ENCODE results near the gene DGCR2. TPM values are rescaled to one million over a fixed set of nuclear protein-coding genes. Genes with fewer than 3 reads are reported as not detected.
"Not testable (repeated sequence)": the region's sequence is repeated elsewhere in the genome, so short reads cannot be mapped to it uniquely, and the experiment has no call there.

The DGCR2 gene
- polyA plus RNA-seq, 3 donors, result 70.1 to 76.5 (median 70.6) TPM

DNA sequence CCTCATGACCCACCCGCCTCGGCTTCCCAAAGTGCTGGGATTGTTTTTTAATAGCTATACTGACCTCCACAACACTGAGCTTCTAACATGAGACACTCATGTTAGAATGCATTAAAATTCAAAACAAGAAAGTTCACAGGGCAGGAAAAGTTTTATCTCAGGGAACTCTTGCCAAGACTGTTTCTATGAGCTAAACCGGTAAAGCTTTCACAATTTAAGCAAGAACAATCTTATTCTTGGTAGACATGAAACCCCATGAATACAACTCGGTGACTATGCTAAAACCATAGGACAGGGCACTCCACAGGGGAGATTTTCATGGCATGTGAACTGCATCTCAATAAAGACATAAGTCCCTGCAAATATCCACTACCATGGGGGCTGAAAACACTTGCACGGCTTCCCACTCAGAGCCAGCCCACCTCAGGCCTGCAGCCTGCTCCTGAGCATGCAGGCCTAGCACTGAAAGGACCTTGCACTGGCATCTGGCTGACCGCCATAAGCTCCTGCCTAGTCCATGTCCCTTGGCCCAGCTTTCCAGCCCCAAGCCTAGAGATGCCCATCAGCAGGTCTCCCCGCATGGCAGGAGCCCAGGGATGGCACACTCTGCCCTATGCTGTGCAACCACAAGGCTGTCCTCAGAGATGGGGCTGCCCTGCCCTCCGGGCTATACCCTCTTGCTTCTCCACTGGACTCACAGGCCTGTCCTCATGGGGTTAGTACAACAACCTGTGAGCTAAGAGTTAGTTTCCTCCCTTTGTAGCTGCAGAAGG is 58.4 kb downstream of the DGCR2 start:
- DNase-seq (ENCODE audit: low read depth in 3 of 3, low spot score in 2 of 3), result no peak

DNA sequence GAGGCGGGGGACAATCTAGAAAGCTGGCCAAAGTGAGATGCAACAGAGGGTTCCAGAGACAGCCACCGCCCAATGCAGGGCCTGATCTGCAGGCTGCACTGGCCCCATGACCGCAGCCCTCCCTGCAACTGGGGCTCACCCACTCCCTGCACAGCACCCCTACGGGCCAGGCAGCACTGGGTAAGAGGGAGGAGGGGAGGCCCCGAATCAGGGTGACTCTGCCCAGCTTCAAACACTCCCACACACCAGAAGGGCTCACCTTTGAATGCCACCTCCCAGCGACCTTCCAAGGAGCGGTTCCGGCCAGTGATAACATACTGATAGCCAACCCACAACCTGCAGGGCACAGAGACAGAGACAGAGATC is 59.3 kb downstream of the DGCR2 start:
- no peak for DNase-seq (ENCODE audit: low read depth in 3 of 3, low spot score in 2 of 3)

- DNase-seq (ENCODE audit: low read depth in 3 of 3, low spot score in 2 of 3), result no peak
Observed at GRCh38 chr22:19062139-19062942, 59.9 kb downstream of the DGCR2 start.

- DNase-seq (ENCODE audit: low read depth in 3 of 3, low spot score in 2 of 3), result no peak
Observed at GRCh38 chr22:19061471-19062138, 60.6 kb downstream of the DGCR2 start.

- DNase-seq (ENCODE audit: low read depth in 3 of 3, low spot score in 2 of 3), result no peak
Observed at GRCh38 chr22:19060356-19061009, 61.7 kb downstream of the DGCR2 start.

- no peak for DNase-seq (ENCODE audit: low read depth in 3 of 3, low spot score in 2 of 3)
Observed at GRCh38 chr22:19059481-19060278, 62.5 kb downstream of the DGCR2 start.

- DNase-seq (ENCODE audit: low read depth in 3 of 3, low spot score in 2 of 3), result no peak
Observed at GRCh38 chr22:19058713-19059451, 63.3 kb downstream of the DGCR2 start.

DNA sequence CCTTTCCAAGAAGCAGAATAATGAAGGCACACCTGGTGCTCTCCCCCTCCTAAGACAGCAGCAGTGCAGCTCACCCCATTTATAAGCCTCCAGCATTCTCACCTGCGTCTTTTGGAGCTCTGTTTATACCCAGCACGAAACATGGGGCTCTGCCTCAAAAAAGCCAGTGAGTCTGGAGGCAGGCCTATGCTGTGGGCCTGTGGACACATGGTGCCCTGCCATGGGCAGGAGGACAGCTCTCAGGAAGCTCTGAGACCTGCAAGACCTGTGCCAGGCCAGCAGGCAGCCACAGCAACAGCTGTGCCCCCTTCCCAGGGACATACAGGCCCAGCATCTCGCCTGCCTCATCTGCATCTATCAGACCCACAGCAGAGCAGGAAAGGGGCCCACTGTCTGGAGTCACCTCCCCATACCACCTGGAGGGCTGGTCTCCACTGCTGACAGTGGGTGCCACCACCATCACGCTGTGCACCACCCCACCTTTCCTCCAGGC is 64.2 kb downstream of the DGCR2 start:
- DNase-seq (ENCODE audit: low read depth in 3 of 3, low spot score in 2 of 3), result no peak

GRCh38 chr22:19057539-19057938 is 64.7 kb downstream of the DGCR2 start:
- DNase-seq (ENCODE audit: low read depth in 3 of 3, low spot score in 2 of 3), result no peak

DNA sequence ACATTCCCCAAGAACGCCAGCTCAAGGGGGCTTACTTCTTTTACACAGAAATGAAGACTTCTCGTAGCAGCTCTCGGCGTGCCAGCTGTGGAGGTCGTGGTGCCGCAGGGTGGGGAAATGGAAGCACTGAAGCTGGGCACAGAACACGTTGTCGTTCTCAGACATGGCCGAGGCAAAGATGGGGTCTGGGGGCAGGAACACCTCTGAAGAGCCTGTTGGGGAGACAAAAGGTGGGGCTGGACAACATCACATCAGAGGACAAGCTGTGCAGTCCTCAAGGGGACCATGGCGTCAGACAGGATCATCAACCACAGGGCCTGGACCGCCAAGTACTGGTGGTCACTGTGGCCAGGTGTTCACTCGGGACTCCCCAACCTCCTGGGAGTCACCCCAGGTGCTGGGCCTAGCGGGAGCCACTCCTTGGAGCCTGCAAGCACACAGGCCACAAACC is 65.2 kb downstream of the DGCR2 start:
- no peak for DNase-seq (ENCODE audit: low read depth in 3 of 3, low spot score in 2 of 3)

- no peak for DNase-seq (ENCODE audit: low read depth in 3 of 3, low spot score in 2 of 3)
Observed at GRCh38 chr22:19055801-19056200, 66.4 kb downstream of the DGCR2 start.

GRCh38 chr22:19052941-19053541 is 69.2 kb downstream of the DGCR2 start:
- no peak for DNase-seq (ENCODE audit: low read depth in 3 of 3, low spot score in 2 of 3)

DNA sequence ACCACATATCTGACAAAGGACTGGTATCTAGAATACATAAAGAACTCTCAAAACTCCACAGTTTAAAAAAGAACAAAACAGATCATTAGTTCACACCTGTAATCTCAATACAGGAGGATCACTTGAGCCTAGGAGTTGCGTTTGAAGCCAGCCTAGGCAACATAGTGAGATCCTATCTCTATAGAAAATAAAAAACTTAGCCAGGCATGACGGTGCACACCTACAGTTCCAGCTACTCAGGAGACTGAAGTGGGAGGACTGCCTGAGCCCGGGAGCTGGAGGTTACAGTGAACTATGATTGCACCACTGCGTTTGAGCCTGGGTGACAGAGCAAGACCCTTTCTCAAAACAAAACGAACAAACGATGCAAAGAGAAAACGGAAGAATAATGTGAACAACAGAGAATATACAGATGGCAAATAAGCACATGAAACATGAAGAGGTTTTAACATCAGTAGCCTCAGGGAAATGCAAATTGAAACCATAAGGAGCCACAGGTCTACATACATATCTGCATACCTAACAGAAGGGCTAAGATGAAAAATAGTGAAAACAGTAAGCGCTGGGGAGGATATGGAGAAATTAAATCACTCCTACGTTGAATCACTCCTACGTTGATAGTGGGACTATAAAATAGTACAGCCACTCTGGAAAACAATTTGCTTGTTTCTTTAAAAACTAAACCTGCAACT is 70.7 kb downstream of the DGCR2 start:
- DNase-seq (ENCODE audit: low read depth in 3 of 3, low spot score in 2 of 3), result no peak

DNA sequence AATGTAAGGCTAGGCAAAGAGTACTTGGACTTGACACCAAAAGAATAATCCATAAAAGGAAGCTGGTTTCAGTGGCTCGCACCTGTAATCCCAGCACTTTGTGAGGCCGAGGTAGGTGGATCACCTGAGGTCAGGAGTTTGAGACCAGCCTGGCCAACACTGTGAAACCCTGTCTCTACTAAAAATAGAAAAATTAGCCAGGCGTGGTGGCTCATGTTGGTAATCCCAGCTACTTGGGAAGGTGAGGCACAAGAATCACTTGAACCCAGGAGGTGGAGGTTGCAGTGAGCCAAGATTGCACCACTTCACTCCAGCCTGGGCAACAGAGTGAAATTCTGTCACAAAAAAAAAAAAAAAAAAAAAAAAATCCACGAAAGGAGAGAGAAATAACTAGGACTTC is 71.4 kb downstream of the DGCR2 start:
- DNase-seq (ENCODE audit: low read depth in 3 of 3, low spot score in 2 of 3), result not testable (repeated sequence)

DNA sequence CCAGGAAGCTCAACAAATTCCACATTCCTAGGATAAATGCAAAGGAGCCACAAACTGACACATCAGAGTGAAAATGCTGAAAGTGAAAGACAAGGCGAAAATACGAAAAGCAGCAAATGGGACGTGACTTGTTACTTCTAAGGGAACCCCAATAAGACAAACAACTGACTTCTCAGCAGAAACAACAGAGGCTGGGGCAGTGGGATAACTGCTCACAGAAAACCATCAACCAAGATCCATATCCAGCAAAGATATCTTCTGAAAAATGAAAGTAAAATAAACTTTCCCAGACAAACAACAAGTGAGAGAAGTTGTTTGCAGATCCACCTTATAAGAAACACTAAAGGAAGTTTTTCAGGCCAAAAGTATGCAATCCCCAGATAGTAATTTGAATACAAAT is 72.1 kb downstream of the DGCR2 start:
- no peak for DNase-seq (ENCODE audit: low read depth in 3 of 3, low spot score in 2 of 3)

DNA sequence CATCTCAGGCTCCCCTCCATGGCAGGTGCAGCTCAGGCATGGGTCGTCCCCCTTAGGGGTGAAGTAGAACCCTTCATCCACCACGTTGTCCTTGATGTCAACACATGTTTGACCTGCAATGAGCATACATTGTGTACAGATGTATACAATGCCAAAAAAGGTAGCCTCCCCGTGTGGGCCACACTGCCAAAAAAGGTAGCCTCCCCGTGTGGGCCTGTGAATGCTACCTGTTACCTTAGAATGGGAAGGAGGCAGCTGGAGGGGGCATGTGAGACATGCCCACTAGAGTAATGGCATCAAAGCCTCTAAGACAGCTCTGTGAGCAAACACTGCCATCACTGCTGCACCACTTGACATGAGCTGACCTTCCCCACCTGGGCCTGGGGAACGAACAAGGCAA is 73.7 kb downstream of the DGCR2 start:
- DNase-seq (ENCODE audit: low read depth in 3 of 3, low spot score in 2 of 3), result no peak

- no peak for DNase-seq (ENCODE audit: low read depth in 3 of 3, low spot score in 2 of 3)
Observed at GRCh38 chr22:19047993-19048392, 74.2 kb downstream of the DGCR2 start.

Data from right renal cortex interstitium (tissue), 3 donors.